ENCODE measurements around the gene UGT2B11. TPM values are rescaled to one million over a fixed set of nuclear protein-coding genes. Genes with fewer than 3 reads are reported as not detected.

The UGT2B11 gene
- total and polyA plus RNA-seq, 2 experiments from 2014 or later: not detected

GRCh38 chr4:69154021-69154420 lies 60.5 kb downstream of the UGT2B11 start:
- no peak for DNase-seq (ENCODE audit: low read depth in 1 of 2, low spot score in 1 of 2)
- no peaks in the 10 kb centered on the region for H3K36me3 ChIP-seq
- TF ChIP-seq, protein P1, sequence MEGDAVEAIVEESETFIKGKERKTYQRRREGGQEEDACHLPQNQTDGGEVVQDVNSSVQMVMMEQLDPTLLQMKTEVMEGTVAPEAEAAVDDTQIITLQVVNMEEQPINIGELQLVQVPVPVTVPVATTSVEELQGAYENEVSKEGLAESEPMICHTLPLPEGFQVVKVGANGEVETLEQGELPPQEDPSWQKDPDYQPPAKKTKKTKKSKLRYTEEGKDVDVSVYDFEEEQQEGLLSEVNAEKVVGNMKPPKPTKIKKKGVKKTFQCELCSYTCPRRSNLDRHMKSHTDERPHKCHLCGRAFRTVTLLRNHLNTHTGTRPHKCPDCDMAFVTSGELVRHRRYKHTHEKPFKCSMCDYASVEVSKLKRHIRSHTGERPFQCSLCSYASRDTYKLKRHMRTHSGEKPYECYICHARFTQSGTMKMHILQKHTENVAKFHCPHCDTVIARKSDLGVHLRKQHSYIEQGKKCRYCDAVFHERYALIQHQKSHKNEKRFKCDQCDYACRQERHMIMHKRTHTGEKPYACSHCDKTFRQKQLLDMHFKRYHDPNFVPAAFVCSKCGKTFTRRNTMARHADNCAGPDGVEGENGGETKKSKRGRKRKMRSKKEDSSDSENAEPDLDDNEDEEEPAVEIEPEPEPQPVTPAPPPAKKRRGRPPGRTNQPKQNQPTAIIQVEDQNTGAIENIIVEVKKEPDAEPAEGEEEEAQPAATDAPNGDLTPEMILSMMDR (IDR thresholded peaks at IDR 0.05; ENCODE audit: low read depth, low read length): no peak
- no peak overlapping the region for H3K4me3 ChIP-seq
- no peak overlapping the region for H3K27ac ChIP-seq
- no peaks in the 10 kb centered on the region for H3K9me3 ChIP-seq (ENCODE audit: low read depth)
- H3K4me1 ChIP-seq (ENCODE audit: low read depth): no peaks in the 10 kb centered on the region
- no peaks in the 10 kb centered on the region for H3K27me3 ChIP-seq

Other genes with a start within 250 kb of the UGT2B11 start
- gene UGT2B7, start 118.3 kb downstream of the UGT2B11 start, total RNA-seq: not detected in 2 replicates
- not detected in 2 replicates for gene UGT2B7, start 118.3 kb downstream of the UGT2B11 start, polyA plus RNA-seq
- not detected in 2 replicates for gene UGT2B28, start 65.7 kb upstream of the UGT2B11 start, total RNA-seq
- not detected in 2 replicates for gene UGT2B28, start 65.7 kb upstream of the UGT2B11 start, polyA plus RNA-seq

All from cardiac muscle cell (in vitro differentiated cells and primary cell).